Trophoblast cell (in vitro differentiated cells and primary cell): ENCODE results near the gene SLC25A53.
"Not testable (repeated sequence)": the region's sequence is repeated elsewhere in the genome, so short reads cannot be mapped to it uniquely, and the experiment has no call there.

ENCODE experiments used
- DNase-seq, 2 donors: peaks; one replicate each; pipeline ENCODE4 v3.0.0-alpha.2; 2016
- H2AFZ ChIP-seq: 2 replicates; pipeline ENCODE4 v1.6.1; 2013; ENCODE audit warnings: low read length, moderate library complexity, mild to moderate bottlenecking; ENCODE audit not compliant: insufficient read depth, poor library complexity
- H2AK5ac ChIP-seq: 2 replicates; pipeline ENCODE4 v1.6.1; 2013; ENCODE audit warnings: mild to moderate bottlenecking, low read length
- H2BK120ac ChIP-seq: 2 replicates; pipeline ENCODE4 v1.6.1; 2013; ENCODE audit warnings: low read length, mild to moderate bottlenecking, moderate library complexity; ENCODE audit not compliant: insufficient read depth, poor library complexity
- H2BK12ac ChIP-seq: 2 replicates; pipeline ENCODE4 v1.6.1; 2013; ENCODE audit warnings: mild to moderate bottlenecking, low read length, moderate library complexity
- H2BK5ac ChIP-seq: 2 replicates; pipeline ENCODE4 v1.6.1; 2013; ENCODE audit warnings: low read length, low read depth, moderate library complexity, mild to moderate bottlenecking; ENCODE audit not compliant: poor library complexity
- H3K14ac ChIP-seq: 2 replicates; pipeline ENCODE4 v1.6.1; 2013; ENCODE audit warnings: mild to moderate bottlenecking, low read length
- H3K18ac ChIP-seq: 2 replicates; pipeline ENCODE4 v1.6.1; 2013; ENCODE audit warnings: mild to moderate bottlenecking, low read length
- H3K23ac ChIP-seq: 2 replicates; pipeline ENCODE4 v1.6.1; 2013; ENCODE audit warnings: low read length
- H3K27ac ChIP-seq: 2 replicates; pipeline ENCODE4 v1.5.1; 2013; ENCODE audit warnings: low read depth, mild to moderate bottlenecking, inconsistent platforms, low read length, moderate library complexity
- H3K27me3 ChIP-seq: 2 replicates; pipeline ENCODE4 v1.6.1; 2013; ENCODE audit warnings: inconsistent platforms, mild to moderate bottlenecking, low read length, moderate library complexity; ENCODE audit not compliant: insufficient read depth
- H3K36me3 ChIP-seq, 2 experiments: 1 replicate in 1 of 2; 2 replicates in 1 of 2; pipeline ENCODE4 v1.6.1; 2013; ENCODE audit warnings: low read length in 2 of 2, mild to moderate bottlenecking in 2 of 2, moderate library complexity in 1 of 2; ENCODE audit not compliant: insufficient read depth in 2 of 2, control insufficient read depth in 1 of 2
- H3K4ac ChIP-seq: 2 replicates; pipeline ENCODE4 v1.6.1; 2013; ENCODE audit warnings: low read depth, mild to moderate bottlenecking, low read length, moderate library complexity
- H3K4me1 ChIP-seq, 2 experiments: 1 replicate in 1 of 2; 2 replicates in 1 of 2; pipeline ENCODE4 v1.6.1; 2013; ENCODE audit warnings: low read length in 2 of 2, mild to moderate bottlenecking in 2 of 2, moderate library complexity in 1 of 2; ENCODE audit not compliant: insufficient read depth in 2 of 2, control insufficient read depth in 1 of 2
- H3K4me2 ChIP-seq: 2 replicates; pipeline ENCODE4 v1.6.1; 2013; ENCODE audit warnings: inconsistent platforms, mild to moderate bottlenecking, low read length, moderate library complexity
- H3K4me3 ChIP-seq: 2 replicates; pipeline ENCODE4 v1.5.1; 2013; ENCODE audit warnings: mild to moderate bottlenecking, low read depth, low read length, inconsistent platforms
- H3K79me1 ChIP-seq: one replicate; pipeline ENCODE4 v1.6.1; 2013; ENCODE audit warnings: low read length
- H3K79me2 ChIP-seq: 2 replicates; pipeline ENCODE4 v1.6.1; 2013; ENCODE audit warnings: low read length, mild to moderate bottlenecking; ENCODE audit not compliant: control insufficient read depth, insufficient read depth, poor library complexity
- H3K9ac ChIP-seq: 2 replicates; pipeline ENCODE4 v1.6.1; 2013; ENCODE audit warnings: mild to moderate bottlenecking, low read length
- H3K9me3 ChIP-seq: 2 replicates; pipeline ENCODE4 v1.6.1; 2013; ENCODE audit warnings: low read depth, mild to moderate bottlenecking, control low read depth, inconsistent platforms, low read length; ENCODE audit not compliant: insufficient read depth
- H4K12ac ChIP-seq: 2 replicates; pipeline ENCODE4 v1.6.1; 2013; ENCODE audit warnings: low read depth, mild to moderate bottlenecking, low read length, moderate library complexity
- H4K8ac ChIP-seq: 2 replicates; pipeline ENCODE4 v1.6.1; 2013; ENCODE audit warnings: low read depth, mild to moderate bottlenecking, low read length, moderate library complexity
- H4K91ac ChIP-seq: one replicate; pipeline ENCODE4 v1.6.1; 2013; ENCODE audit warnings: low read depth, mild to moderate bottlenecking, low read length, moderate library complexity
- WGBS: extraction: QIAGEN DNeasy Blood & Tissue Kit; methylation state at CpG from one replicate; pipeline ENCODE4 v1.1.7; 2013; ENCODE audit warnings: missing lambda C conversion rate; ENCODE audit not compliant: insufficient read length, insufficient coverage; ENCODE audit errors: extremely low coverage; 5-methylcytosine and 5-hydroxymethylcytosine counted together

SLC25A53 gene

GRCh38 chrX:104084063-104084462, 72.7 kb downstream of the SLC25A53 start:
- Histone ChIP-seq H2BK5ac (no peak overlapping the region), H3K4me3 (no peak overlapping the region), H3K79me1 (no peaks in the 10 kb centered on the region), H3K79me2 (no peaks in the 10 kb centered on the region), H3K27ac (no peak overlapping the region), H3K27me3 (no peaks in the 10 kb centered on the region), H3K4ac (no peak overlapping the region), H3K9me3 (no peaks in the 10 kb centered on the region), H3K4me2 (no peak overlapping the region), H3K4me1 (no peaks in the 10 kb centered on the region), H2BK120ac (no peak overlapping the region), H2BK12ac (no peak overlapping the region), H4K12ac (no peak overlapping the region), H4K8ac (no peak overlapping the region), H3K23ac (no peak overlapping the region), H2AFZ (no peak overlapping the region), H3K36me3 (no peaks in the 10 kb centered on the region), H4K91ac (no peak overlapping the region), H3K14ac (no peak overlapping the region), H3K18ac (no peak overlapping the region), H2AK5ac (no peak overlapping the region), H3K9ac (no peak overlapping the region)
- no peak for DNase-seq
- no CpG with 5 or more reads among the region's 4 CpGs for WGBS

- not testable (repeated sequence) for H3K4me1 ChIP-seq, H2BK5ac ChIP-seq, H4K91ac ChIP-seq, H2BK120ac ChIP-seq, DNase-seq, H3K27me3 ChIP-seq, H2AK5ac ChIP-seq, H3K9me3 ChIP-seq, H4K12ac ChIP-seq, H3K4me2 ChIP-seq, H2AFZ ChIP-seq, H4K8ac ChIP-seq, H3K9ac ChIP-seq, H3K14ac ChIP-seq, H3K18ac ChIP-seq, H3K36me3 ChIP-seq, H2BK12ac ChIP-seq, H3K23ac ChIP-seq, H3K79me2 ChIP-seq, H3K27ac ChIP-seq, H3K79me1 ChIP-seq, H3K4me3 ChIP-seq, H3K4ac ChIP-seq
- no CpG with 5 or more reads among the region's 6 CpGs for WGBS
Observed at GRCh38 chrX:104077854-104078253, 79.0 kb downstream of the SLC25A53 start.

- H3K23ac ChIP-seq, H3K9ac ChIP-seq, H3K4me2 ChIP-seq, H3K14ac ChIP-seq, H4K91ac ChIP-seq, DNase-seq, H2AK5ac ChIP-seq, H3K4me1 ChIP-seq, H3K27ac ChIP-seq, H2BK5ac ChIP-seq, H3K18ac ChIP-seq, H3K9me3 ChIP-seq, H4K12ac ChIP-seq, H3K4me3 ChIP-seq, H3K79me2 ChIP-seq, H2BK120ac ChIP-seq, H3K27me3 ChIP-seq, H2BK12ac ChIP-seq, H2AFZ ChIP-seq, H3K4ac ChIP-seq, H4K8ac ChIP-seq, H3K36me3 ChIP-seq, H3K79me1 ChIP-seq: not testable (repeated sequence)
- no CpG with 5 or more reads among the region's 46 CpGs for WGBS
Observed at GRCh38 chrX:104075778-104076445, 80.9 kb downstream of the SLC25A53 start, which contains the start of gene TMSB15C. TSS of gene TMSB15C (minus strand) at chrX:104076236.

GRCh38 chrX:104062636-104063035, 94.2 kb downstream of the SLC25A53 start:
- H3K9me3 ChIP-seq, H3K79me2 ChIP-seq, H3K9ac ChIP-seq, H4K8ac ChIP-seq, H3K4me2 ChIP-seq, H2BK12ac ChIP-seq, H3K18ac ChIP-seq, H2BK5ac ChIP-seq, H3K79me1 ChIP-seq, H3K27ac ChIP-seq, H4K12ac ChIP-seq, H4K91ac ChIP-seq, H3K4ac ChIP-seq, H3K23ac ChIP-seq, H3K36me3 ChIP-seq, H3K4me1 ChIP-seq, H2AFZ ChIP-seq, H2AK5ac ChIP-seq, DNase-seq, H3K14ac ChIP-seq, H2BK120ac ChIP-seq, H3K27me3 ChIP-seq, H3K4me3 ChIP-seq: not testable (repeated sequence)
- no CpG with 5 or more reads among the region's 18 CpGs for WGBS
